ENCODE measurements around the gene MARVELD2. TPM values are rescaled to one million over a fixed set of nuclear protein-coding genes. Genes with fewer than 3 reads are reported as not detected.

MARVELD2 gene
- total RNA-seq, 1 experiment from 2014 or later: 21.6 TPM

- Histone ChIP-seq H2AFZ (ENCODE audit: low read depth, low read length, poor library complexity, severe bottlenecking) (no peak overlapping the region), H3K4me2 (ENCODE audit: low read length) (peak overlapping the region; percentile 82), H3K9me2 (ENCODE audit: insufficient read depth) (no peaks in the 10 kb centered on the region), H4K20me1 (ENCODE audit: insufficient read depth) (no peaks in the 10 kb centered on the region), H3K36me3 (ENCODE audit: control insufficient read depth in 1 of 2, insufficient read depth in 2 of 2, low read length in 2 of 2) (peaks cover 2 to 16% of the 10 kb centered on the region in 2 experiments; a peak in 1 of 4 replicates), H3K79me2 (ENCODE audit: insufficient read depth, low read length) (peaks cover 18% of the 10 kb centered on the region), H3K9me3 (ENCODE audit: control insufficient read depth in 1 of 2, insufficient read depth in 1 of 2, low read depth in 1 of 2, low read length in 2 of 2) (no peaks in the 10 kb centered on the region), H3K4me3 (replicated peaks in 1 of 2; ENCODE audit: low read depth in 1 of 2, low read length in 2 of 2) (peak overlapping the region; percentile 78 to 94), H3K4me1 (ENCODE audit: control insufficient read depth in 1 of 2, insufficient read depth in 2 of 2, low read length in 2 of 2) (peaks cover 5 to 17% of the 10 kb centered on the region in 2 experiments; a peak in 3 of 4 replicates), H3K9ac (ENCODE audit: low read length) (peak overlapping the region; percentile 88), H3K27me3 (ENCODE audit: insufficient read depth, low read length) (no peaks in the 10 kb centered on the region), H3K27ac (ENCODE audit: low read depth, low read length) (peak overlapping the region; percentile 92; the same call in 1 of the 2 replicates)
- ChIA-PET POLR2A (no interaction called here), RAD21 (ENCODE audit: low non-redundant PET in 1 of 2, low total read pairs in 2 of 2, uncharacterized antibody in 2 of 2, unreplicated experiment in 2 of 2) (no interaction called here), CTCF (no interaction called here)
- no peak for TF ChIP-seq CEBPB (IDR thresholded peaks at IDR 0.05; ENCODE audit: low read depth)
- no peak for TF ChIP-seq ZNF274 (IDR thresholded peaks at IDR 0.05; ENCODE audit: low read depth, low read length)
- TF ChIP-seq ZFX (IDR thresholded peaks at IDR 0.05): no peak
- TF ChIP-seq CBX3 (IDR thresholded peaks at IDR 0.05; ENCODE audit: low read depth): no peak
- no peak for TF ChIP-seq EZH2 (IDR thresholded peaks at IDR 0.05)
- TF ChIP-seq POLR2A (IDR thresholded peaks at IDR 0.05; ENCODE audit: borderline replicate concordance, extremely low read depth, insufficient read depth, insufficient read length): no peak
- no peak for TF ChIP-seq SRF (IDR thresholded peaks at IDR 0.05; ENCODE audit: low read depth)
- no peak for TF ChIP-seq YY1 (IDR thresholded peaks at IDR 0.05; ENCODE audit: extremely low read depth, insufficient replicate concordance, low read depth, low read length)
- TF ChIP-seq MAX (IDR thresholded peaks at IDR 0.05): no peak
- no peak for TF ChIP-seq ELF1 (IDR thresholded peaks at IDR 0.05; ENCODE audit: borderline replicate concordance, low read depth)
- TF ChIP-seq, protein P1, sequence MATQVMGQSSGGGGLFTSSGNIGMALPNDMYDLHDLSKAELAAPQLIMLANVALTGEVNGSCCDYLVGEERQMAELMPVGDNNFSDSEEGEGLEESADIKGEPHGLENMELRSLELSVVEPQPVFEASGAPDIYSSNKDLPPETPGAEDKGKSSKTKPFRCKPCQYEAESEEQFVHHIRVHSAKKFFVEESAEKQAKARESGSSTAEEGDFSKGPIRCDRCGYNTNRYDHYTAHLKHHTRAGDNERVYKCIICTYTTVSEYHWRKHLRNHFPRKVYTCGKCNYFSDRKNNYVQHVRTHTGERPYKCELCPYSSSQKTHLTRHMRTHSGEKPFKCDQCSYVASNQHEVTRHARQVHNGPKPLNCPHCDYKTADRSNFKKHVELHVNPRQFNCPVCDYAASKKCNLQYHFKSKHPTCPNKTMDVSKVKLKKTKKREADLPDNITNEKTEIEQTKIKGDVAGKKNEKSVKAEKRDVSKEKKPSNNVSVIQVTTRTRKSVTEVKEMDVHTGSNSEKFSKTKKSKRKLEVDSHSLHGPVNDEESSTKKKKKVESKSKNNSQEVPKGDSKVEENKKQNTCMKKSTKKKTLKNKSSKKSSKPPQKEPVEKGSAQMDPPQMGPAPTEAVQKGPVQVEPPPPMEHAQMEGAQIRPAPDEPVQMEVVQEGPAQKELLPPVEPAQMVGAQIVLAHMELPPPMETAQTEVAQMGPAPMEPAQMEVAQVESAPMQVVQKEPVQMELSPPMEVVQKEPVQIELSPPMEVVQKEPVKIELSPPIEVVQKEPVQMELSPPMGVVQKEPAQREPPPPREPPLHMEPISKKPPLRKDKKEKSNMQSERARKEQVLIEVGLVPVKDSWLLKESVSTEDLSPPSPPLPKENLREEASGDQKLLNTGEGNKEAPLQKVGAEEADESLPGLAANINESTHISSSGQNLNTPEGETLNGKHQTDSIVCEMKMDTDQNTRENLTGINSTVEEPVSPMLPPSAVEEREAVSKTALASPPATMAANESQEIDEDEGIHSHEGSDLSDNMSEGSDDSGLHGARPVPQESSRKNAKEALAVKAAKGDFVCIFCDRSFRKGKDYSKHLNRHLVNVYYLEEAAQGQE (IDR thresholded peaks at IDR 0.05; ENCODE audit: low read depth): no peak
- no peak for TF ChIP-seq RAD21 (IDR thresholded peaks at IDR 0.05; ENCODE audit: low read depth)
- no peak for TF ChIP-seq ATF3 (IDR thresholded peaks at IDR 0.05)
- no peak for TF ChIP-seq SP1 (IDR thresholded peaks at IDR 0.05; ENCODE audit: low read depth)
- no peak for TF ChIP-seq EGR1 (IDR thresholded peaks at IDR 0.05; ENCODE audit: low read depth)
- TF ChIP-seq, protein P2, sequence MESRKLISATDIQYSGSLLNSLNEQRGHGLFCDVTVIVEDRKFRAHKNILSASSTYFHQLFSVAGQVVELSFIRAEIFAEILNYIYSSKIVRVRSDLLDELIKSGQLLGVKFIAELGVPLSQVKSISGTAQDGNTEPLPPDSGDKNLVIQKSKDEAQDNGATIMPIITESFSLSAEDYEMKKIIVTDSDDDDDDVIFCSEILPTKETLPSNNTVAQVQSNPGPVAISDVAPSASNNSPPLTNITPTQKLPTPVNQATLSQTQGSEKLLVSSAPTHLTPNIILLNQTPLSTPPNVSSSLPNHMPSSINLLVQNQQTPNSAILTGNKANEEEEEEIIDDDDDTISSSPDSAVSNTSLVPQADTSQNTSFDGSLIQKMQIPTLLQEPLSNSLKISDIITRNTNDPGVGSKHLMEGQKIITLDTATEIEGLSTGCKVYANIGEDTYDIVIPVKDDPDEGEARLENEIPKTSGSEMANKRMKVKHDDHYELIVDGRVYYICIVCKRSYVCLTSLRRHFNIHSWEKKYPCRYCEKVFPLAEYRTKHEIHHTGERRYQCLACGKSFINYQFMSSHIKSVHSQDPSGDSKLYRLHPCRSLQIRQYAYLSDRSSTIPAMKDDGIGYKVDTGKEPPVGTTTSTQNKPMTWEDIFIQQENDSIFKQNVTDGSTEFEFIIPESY (IDR thresholded peaks at IDR 0.05; ENCODE audit: extremely low read depth, insufficient replicate concordance, low read length): no peak
- TF ChIP-seq, protein P3, sequence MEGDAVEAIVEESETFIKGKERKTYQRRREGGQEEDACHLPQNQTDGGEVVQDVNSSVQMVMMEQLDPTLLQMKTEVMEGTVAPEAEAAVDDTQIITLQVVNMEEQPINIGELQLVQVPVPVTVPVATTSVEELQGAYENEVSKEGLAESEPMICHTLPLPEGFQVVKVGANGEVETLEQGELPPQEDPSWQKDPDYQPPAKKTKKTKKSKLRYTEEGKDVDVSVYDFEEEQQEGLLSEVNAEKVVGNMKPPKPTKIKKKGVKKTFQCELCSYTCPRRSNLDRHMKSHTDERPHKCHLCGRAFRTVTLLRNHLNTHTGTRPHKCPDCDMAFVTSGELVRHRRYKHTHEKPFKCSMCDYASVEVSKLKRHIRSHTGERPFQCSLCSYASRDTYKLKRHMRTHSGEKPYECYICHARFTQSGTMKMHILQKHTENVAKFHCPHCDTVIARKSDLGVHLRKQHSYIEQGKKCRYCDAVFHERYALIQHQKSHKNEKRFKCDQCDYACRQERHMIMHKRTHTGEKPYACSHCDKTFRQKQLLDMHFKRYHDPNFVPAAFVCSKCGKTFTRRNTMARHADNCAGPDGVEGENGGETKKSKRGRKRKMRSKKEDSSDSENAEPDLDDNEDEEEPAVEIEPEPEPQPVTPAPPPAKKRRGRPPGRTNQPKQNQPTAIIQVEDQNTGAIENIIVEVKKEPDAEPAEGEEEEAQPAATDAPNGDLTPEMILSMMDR (IDR thresholded peaks at IDR 0.05 in 2 of 3, conservative IDR thresholded peaks at IDR 0.05 in 1 of 3; ENCODE audit: borderline replicate concordance in 1 of 3, insufficient read depth in 1 of 3, low read depth in 2 of 3, low read length in 2 of 3): no peak
- TF ChIP-seq POLR2AphosphoS5 (IDR thresholded peaks at IDR 0.05; ENCODE audit: low read depth, low read length): no peak
- TF ChIP-seq TCF7L2 (IDR thresholded peaks at IDR 0.05; ENCODE audit: borderline replicate concordance, extremely low read depth, insufficient read depth, insufficient read length): no peak
- no peak for TF ChIP-seq JUND (IDR thresholded peaks at IDR 0.05)
- DNase-seq (ENCODE audit: low read depth, low spot score): no peak
- intact Hi-C loops (cut with micrococcal nuclease): no loop called here
- BruUV-seq (replicated peaks): TSS peak; percentile 64
- no peak for ATAC-seq
These were observed 1.3 kb downstream of the MARVELD2 start for GRCh38 chr5:69416180-69416579.
